Activated naive CD4-positive, alpha-beta T cell (primary cell): ENCODE measurements around the gene ATP8A2.
"Not testable (repeated sequence)": the region's sequence is repeated elsewhere in the genome, so short reads cannot be mapped to it uniquely, and the experiment has no call there.

Source experiments
- DNase-seq, 4 experiments: peaks; one replicate each; lab custom pipeline; 2025; lab: John Stamatoyannopoulos, UW

Gene ATP8A2

GRCh38 chr13:25463496-25463895, 91.7 kb downstream of the ATP8A2 start:
- no peak for DNase-seq

GRCh38 chr13:25466880-25467279, 95.1 kb downstream of the ATP8A2 start:
- no peak for DNase-seq

GRCh38 chr13:25468325-25469168, 96.8 kb downstream of the ATP8A2 start:
- no peak for DNase-seq

- no peak for DNase-seq
Observed at GRCh38 chr13:25469169-25469525, 97.4 kb downstream of the ATP8A2 start.

GRCh38 chr13:25473864-25474263, 102.1 kb downstream of the ATP8A2 start:
- no peak for DNase-seq

- DNase-seq = no peak
Observed at GRCh38 chr13:25478186-25478585, 106.4 kb downstream of the ATP8A2 start.

- DNase-seq = no peak
Observed at GRCh38 chr13:25489238-25489637, 117.5 kb downstream of the ATP8A2 start.

GRCh38 chr13:25490236-25490635, 118.5 kb downstream of the ATP8A2 start:
- no peak for DNase-seq

- no peak for DNase-seq
Observed at GRCh38 chr13:25493931-25494640, 122.3 kb downstream of the ATP8A2 start.

GRCh38 chr13:25494698-25495411, 123.1 kb downstream of the ATP8A2 start:
- DNase-seq = no peak

- no peak for DNase-seq
Observed at GRCh38 chr13:25501231-25501630, 129.5 kb downstream of the ATP8A2 start.

GRCh38 chr13:25502031-25502430, 130.3 kb downstream of the ATP8A2 start:
- DNase-seq = no peak

- DNase-seq = no peak
Observed at GRCh38 chr13:25502551-25502950, 130.8 kb downstream of the ATP8A2 start.

GRCh38 chr13:25503856-25504255, 132.1 kb downstream of the ATP8A2 start:
- DNase-seq = no peak

- no peak for DNase-seq
Observed at GRCh38 chr13:25507841-25508240, 136.1 kb downstream of the ATP8A2 start.

GRCh38 chr13:25513060-25513459, 141.3 kb downstream of the ATP8A2 start:
- DNase-seq = not testable (repeated sequence)

- DNase-seq = no peak
Observed at GRCh38 chr13:25518441-25518840, 146.7 kb downstream of the ATP8A2 start.

- no peak for DNase-seq
Observed at GRCh38 chr13:25525884-25526283, 154.1 kb downstream of the ATP8A2 start.

GRCh38 chr13:25528266-25528665, 156.5 kb downstream of the ATP8A2 start:
- no peak for DNase-seq

- no peak for DNase-seq
Observed at GRCh38 chr13:25529425-25529824, 157.7 kb downstream of the ATP8A2 start.

GRCh38 chr13:25538276-25538675, 166.5 kb downstream of the ATP8A2 start:
- no peak for DNase-seq

GRCh38 chr13:25541434-25542123, 169.8 kb downstream of the ATP8A2 start:
- no peak for DNase-seq
